ENCODE results near the gene ETNPPL. TPM values are rescaled to one million over a fixed set of nuclear protein-coding genes. Genes with fewer than 3 reads are reported as not detected.

Gene ETNPPL
- total and polyA plus RNA-seq, 2 of the 13 experiments (the other 11 are each of a cell fraction or from before 2014, with no cell fraction given), result 1.4 to 6.0 TPM

- no peak for TF ChIP-seq DMAP1 (CRISPR knock-in tag; IDR thresholded peaks at IDR 0.05)
- TF ChIP-seq NR1H2 (CRISPR knock-in tag; IDR thresholded peaks at IDR 0.05; ENCODE audit: borderline replicate concordance, low read depth), result no peak
- no peak for TF ChIP-seq MAF1 (CRISPR knock-in tag; IDR thresholded peaks at IDR 0.05; ENCODE audit: borderline replicate concordance)
- TF ChIP-seq HOXA5 (CRISPR knock-in tag; IDR thresholded peaks at IDR 0.05), result no peak
- no peak for TF ChIP-seq BCLAF1 (IDR thresholded peaks at IDR 0.05)
- no peak for TF ChIP-seq ZBTB2 (CRISPR knock-in tag; IDR thresholded peaks at IDR 0.05; ENCODE audit: low read depth)
- Histone ChIP-seq H3K4me2 (ENCODE audit: low read depth, low read length) (no peak overlapping the region), H2AFZ (ENCODE audit: low read length) (no peak overlapping the region), H4K20me1 (ENCODE audit: insufficient read depth, low read length) (no peaks in the 10 kb centered on the region), H3K4me1 (ENCODE audit: insufficient read depth, low read length) (no peaks in the 10 kb centered on the region), H3K27me3 (ENCODE audit: control insufficient read depth in 1 of 2, insufficient read depth in 2 of 2, low read length in 2 of 2) (no peaks in the 10 kb centered on the region), H3K9ac (ENCODE audit: insufficient read depth, low read depth, low read length) (no peak overlapping the region), H3K36me3 (replicated peaks in 1 of 2; ENCODE audit: control insufficient read depth in 1 of 2, insufficient read depth in 2 of 2, low read length in 2 of 2) (no peaks in the 10 kb centered on the region), H3K4me3 (replicated peaks in 1 of 3; ENCODE audit: insufficient read depth in 1 of 3, low read depth in 2 of 3, low read length in 3 of 3) (no peak overlapping the region), H3K9me3 (ENCODE audit: low read length) (no peaks in the 10 kb centered on the region), H3K27ac (ENCODE audit: extremely low read length, insufficient read depth, low read length) (no peak overlapping the region), H3K79me2 (ENCODE audit: insufficient read depth, low read length) (no peaks in the 10 kb centered on the region)
- FAIRE-seq, result no peak
- POLR2A ChIA-PET, result no interaction called here
- ATAC-seq, result no peak
- BruUV-seq (replicated peaks), result no TSS peak
- no peak for DNase-seq (ENCODE audit: low spot score)
- WGBS (ENCODE audit: low lambda C conversion rate), result 0% methylated on average over 1 of the region's 1 CpG
- in situ Hi-C loops (cut with HindIII; ENCODE audit: extremely low pct_ligation_motif_present, low pct_unique_long_range_greater_than_20kb) (no loop called here), intact Hi-C loops (cut with micrococcal nuclease; ENCODE audit: unreplicated experiment) (no loop called here)
- CTCF ChIA-PET (ENCODE audit: low intra/inter-chr PET ratio, low total read pairs), result no interaction called here
These were observed 31.3 kb upstream of the ETNPPL start for GRCh38 chr4:108794136-108794535.

Measured in HepG2 (cell line).